Measurements from ENCODE around the gene CCK. TPM values are rescaled to one million over a fixed set of nuclear protein-coding genes. Genes with fewer than 3 reads are reported as not detected.

The CCK gene
- total RNA-seq, 1 experiment from 2014 or later: not detected

DNA sequence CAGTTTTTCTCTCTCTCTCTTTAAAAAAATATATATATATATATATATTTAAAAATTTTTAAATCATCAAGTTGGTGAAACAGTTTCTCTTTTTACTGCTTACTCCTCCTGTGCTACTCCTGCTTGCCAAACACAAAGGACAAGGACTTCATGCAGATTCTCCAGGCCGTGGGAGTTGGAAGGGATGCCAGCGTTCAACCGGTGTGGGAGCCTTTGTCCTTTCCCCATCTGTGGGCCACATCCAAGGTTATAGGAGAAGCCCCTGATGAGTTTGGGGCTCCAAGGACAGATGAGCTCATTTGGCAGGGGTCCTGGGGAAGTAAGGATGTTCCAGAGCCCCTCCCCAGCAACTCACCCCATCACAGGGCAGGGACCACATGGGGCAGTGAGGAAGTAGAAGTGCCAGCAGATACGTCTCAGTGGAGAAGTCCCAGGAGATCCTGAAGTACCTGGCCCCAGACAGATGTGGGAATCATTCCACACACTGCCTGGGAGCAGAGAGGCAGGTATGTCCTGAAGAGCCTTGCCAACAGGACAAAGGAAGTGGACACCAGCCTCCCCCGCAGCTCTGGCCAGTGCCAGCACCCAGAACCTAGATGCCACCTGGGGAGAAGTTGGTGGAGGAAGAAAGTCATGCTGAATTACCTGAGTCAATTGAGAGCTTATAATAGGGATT, 36.6 kb downstream of the CCK start:
- peak overlapping the region; percentile 78 for H3K4me2 ChIP-seq (ENCODE audit: low read length)
- intact Hi-C loops (cut with micrococcal nuclease): loop anchor here (1.0 kb wide), 1 partner anchor 38 kb away; no protein-coding TSS in a partner anchor
- DNase-seq (no peak), ATAC-seq (peak; percentile 62)
- TF ChIP-seq EZH2phosphoT487 (IDR thresholded peaks at IDR 0.05; ENCODE audit: borderline replicate concordance, low read length) (no peak), EZH2 (IDR thresholded peaks at IDR 0.05; ENCODE audit: low read length, unreplicated experiment) (no peak)
- TF ChIP-seq, protein P1, sequence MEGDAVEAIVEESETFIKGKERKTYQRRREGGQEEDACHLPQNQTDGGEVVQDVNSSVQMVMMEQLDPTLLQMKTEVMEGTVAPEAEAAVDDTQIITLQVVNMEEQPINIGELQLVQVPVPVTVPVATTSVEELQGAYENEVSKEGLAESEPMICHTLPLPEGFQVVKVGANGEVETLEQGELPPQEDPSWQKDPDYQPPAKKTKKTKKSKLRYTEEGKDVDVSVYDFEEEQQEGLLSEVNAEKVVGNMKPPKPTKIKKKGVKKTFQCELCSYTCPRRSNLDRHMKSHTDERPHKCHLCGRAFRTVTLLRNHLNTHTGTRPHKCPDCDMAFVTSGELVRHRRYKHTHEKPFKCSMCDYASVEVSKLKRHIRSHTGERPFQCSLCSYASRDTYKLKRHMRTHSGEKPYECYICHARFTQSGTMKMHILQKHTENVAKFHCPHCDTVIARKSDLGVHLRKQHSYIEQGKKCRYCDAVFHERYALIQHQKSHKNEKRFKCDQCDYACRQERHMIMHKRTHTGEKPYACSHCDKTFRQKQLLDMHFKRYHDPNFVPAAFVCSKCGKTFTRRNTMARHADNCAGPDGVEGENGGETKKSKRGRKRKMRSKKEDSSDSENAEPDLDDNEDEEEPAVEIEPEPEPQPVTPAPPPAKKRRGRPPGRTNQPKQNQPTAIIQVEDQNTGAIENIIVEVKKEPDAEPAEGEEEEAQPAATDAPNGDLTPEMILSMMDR (conservative IDR thresholded peaks at IDR 0.05; ENCODE audit: low read depth, low read length): no peak
- H3K4me3 ChIP-seq (ENCODE audit: low read length): peak overlapping the region; percentile 55; the same call in 1 of the 2 replicates
- H3K36me3 ChIP-seq (ENCODE audit: low read depth, low read length): no peaks in the 10 kb centered on the region
- no peak overlapping the region for H3K27ac ChIP-seq (ENCODE audit: low read length)
- no peaks in the 10 kb centered on the region for H3K9me2 ChIP-seq (replicated peaks; ENCODE audit: low read length)
- H3K79me2 ChIP-seq (ENCODE audit: low read length): no peaks in the 10 kb centered on the region
- CTCF ChIA-PET: interaction anchor here (0.6 to 2.2 kb wide), 16 partner anchors 15 to 610 kb away, joined by 3 to 32 read pairs (median 5); partner anchors contain the start of gene ULK4
- H3F3A ChIP-seq (ENCODE audit: low read length, unreplicated experiment): no peaks in the 10 kb centered on the region
- no peaks in the 10 kb centered on the region for H3K9me3 ChIP-seq (ENCODE audit: low read length)
- H3K9ac ChIP-seq (ENCODE audit: low read length): no peak overlapping the region
- H4K20me1 ChIP-seq (ENCODE audit: low read length): no peaks in the 10 kb centered on the region
- H3K27me3 ChIP-seq (ENCODE audit: low read length): no peaks in the 10 kb centered on the region
- BruUV-seq (replicated peaks): no TSS peak
- H3K4me1 ChIP-seq (ENCODE audit: insufficient read depth, low read length): 0 out of 2 replicates have a peak, but pooled peaks cover 5% of the 10 kb centered on the region
- POLR2A ChIA-PET (ENCODE audit: unreplicated experiment): no interaction called here
- peak overlapping the region; percentile 72 for H2AFZ ChIP-seq (ENCODE audit: low read length)

DNA sequence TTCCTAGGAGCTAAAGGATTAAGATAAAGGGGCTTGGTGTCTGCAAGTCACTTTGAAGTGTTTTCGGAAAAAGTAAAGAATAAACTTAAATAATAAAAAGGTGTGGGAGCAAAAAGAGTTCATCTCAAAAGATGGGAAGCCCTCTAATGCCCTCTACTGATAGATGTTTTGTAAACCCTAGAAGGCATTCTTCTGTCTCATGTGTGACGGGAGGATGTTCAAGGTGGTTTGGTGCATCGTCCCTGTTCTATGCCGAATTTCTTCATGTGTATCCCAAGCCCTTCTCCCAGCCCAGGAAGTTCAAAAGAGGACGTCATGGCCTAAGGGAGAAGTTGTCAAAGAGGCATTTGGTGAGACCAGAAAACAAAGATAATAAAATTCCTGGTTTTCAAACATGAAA, 37.2 kb downstream of the CCK start:
- intact Hi-C loops (cut with micrococcal nuclease): loop anchor here (1.0 kb wide), 3 partner anchors 37 to 334 kb away; no protein-coding TSS in a partner anchor
- ChIA-PET CTCF (interaction anchor here (0.6 to 2.2 kb wide), 6 partner anchors 37 to 214 kb away, joined by 5 to 32 read pairs (median 7); no protein-coding TSS in a partner anchor), POLR2A (ENCODE audit: unreplicated experiment) (no interaction called here)
- no peaks in the 10 kb centered on the region for H4K20me1 ChIP-seq (ENCODE audit: low read length)
- peak overlapping the region; percentile 46 for H2AFZ ChIP-seq (ENCODE audit: low read length)
- 0 out of 2 replicates have a peak, but pooled peaks cover 5% of the 10 kb centered on the region for H3K4me1 ChIP-seq (ENCODE audit: insufficient read depth, low read length)
- no peaks in the 10 kb centered on the region for H3K27me3 ChIP-seq (ENCODE audit: low read length)
- no peaks in the 10 kb centered on the region for H3K9me3 ChIP-seq (ENCODE audit: low read length)
- no peak overlapping the region for H3K27ac ChIP-seq (ENCODE audit: low read length)
- no peaks in the 10 kb centered on the region for H3K79me2 ChIP-seq (ENCODE audit: low read length)
- no peak overlapping the region for H3K4me3 ChIP-seq (ENCODE audit: low read length)
- DNase-seq (peak; percentile 74), ATAC-seq (peak; percentile 71)
- peak overlapping the region; percentile 54 for H3K4me2 ChIP-seq (ENCODE audit: low read length)
- H3F3A ChIP-seq (ENCODE audit: low read length, unreplicated experiment): no peaks in the 10 kb centered on the region
- no peaks in the 10 kb centered on the region for H3K9me2 ChIP-seq (replicated peaks; ENCODE audit: low read length)
- no peak for TF ChIP-seq EZH2 (IDR thresholded peaks at IDR 0.05; ENCODE audit: low read length, unreplicated experiment)
- TF ChIP-seq, protein P1 (conservative IDR thresholded peaks at IDR 0.05; ENCODE audit: low read depth, low read length): peak; percentile 68
- TF ChIP-seq EZH2phosphoT487 (IDR thresholded peaks at IDR 0.05; ENCODE audit: borderline replicate concordance, low read length): no peak
- no peak overlapping the region for H3K9ac ChIP-seq (ENCODE audit: low read length)
- no peaks in the 10 kb centered on the region for H3K36me3 ChIP-seq (ENCODE audit: low read depth, low read length)
- no TSS peak for BruUV-seq (replicated peaks)
